Stimulated activated CD4-positive, alpha-beta T cell treated with anti-CD3 and anti-CD28 coated beads, Interleukin-4, amount 100 ng/mL, for 24 hours (primary cell): ENCODE results near the gene ATP6V0A4.
"Not testable (repeated sequence)": the region's sequence is repeated elsewhere in the genome, so short reads cannot be mapped to it uniquely, and the experiment has no call there.

Experiments used
- DNase-seq: peaks from one replicate; pipeline ENCODE4 v3.0.0-alpha.2; 2020

ATP6V0A4 gene

GRCh38 chr7:138797715-138798320, at the start of gene ATP6V0A4, which contains the start of gene TMEM213:
TSS of gene ATP6V0A4 (minus strand) at chr7:138798196. CDS start at chr7:138771247, 26,949 bp downstream.
TSS of gene TMEM213 (plus strand) at chr7:138797994. CDS start at chr7:138798105, 111 bp downstream.
- DNase-seq: no peak

- DNase-seq: no peak
Observed at GRCh38 chr7:138845711-138846110, 47.7 kb upstream of the ATP6V0A4 start.

DNA sequence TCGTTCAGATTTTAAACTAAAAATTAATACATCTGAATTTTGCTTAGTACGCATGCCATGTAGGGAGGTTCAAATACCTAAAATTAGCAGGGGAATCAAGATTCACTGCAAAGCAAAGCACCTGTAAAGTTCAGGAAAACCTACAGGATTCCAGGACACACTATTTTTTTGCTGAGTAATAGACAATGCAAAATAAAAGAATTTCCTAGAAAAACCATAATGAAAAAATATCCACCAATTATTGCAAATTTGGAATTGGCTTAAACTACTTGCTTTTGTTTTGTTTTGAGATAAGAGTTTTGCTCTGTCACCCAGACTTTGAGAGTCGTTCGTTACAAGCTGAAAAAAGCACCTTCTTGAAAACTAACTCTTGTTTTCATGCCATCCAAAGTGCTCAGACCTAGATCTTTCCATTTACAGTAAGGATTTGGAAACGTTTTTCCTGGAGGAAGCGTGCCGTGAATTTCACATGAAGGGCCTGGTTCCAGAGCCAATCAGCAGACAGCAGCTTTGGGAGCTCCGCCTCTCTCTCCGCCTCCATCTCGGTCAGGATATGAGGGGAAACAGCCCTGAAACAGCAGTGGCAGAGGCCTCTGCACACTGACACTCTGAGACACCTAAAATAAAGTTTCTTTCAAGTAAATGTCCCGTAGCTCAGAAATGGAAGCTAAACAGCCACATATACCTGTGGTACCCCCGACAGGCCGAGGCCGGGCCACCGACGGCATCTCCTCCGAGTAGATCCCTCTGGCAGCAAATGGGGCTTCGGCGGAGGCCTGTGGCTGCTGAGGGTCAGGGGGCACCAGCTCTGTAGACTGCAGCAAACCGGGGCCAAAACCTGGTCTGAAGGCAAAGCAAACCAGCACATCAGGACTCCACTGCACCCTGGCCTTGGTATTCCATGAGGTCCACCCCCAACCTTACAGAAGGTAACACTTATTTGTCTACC, 45.9 kb upstream of the ATP6V0A4 start:
- DNase-seq: no peak

GRCh38 chr7:138842111-138842510, 44.1 kb upstream of the ATP6V0A4 start:
- no peak for DNase-seq

DNA sequence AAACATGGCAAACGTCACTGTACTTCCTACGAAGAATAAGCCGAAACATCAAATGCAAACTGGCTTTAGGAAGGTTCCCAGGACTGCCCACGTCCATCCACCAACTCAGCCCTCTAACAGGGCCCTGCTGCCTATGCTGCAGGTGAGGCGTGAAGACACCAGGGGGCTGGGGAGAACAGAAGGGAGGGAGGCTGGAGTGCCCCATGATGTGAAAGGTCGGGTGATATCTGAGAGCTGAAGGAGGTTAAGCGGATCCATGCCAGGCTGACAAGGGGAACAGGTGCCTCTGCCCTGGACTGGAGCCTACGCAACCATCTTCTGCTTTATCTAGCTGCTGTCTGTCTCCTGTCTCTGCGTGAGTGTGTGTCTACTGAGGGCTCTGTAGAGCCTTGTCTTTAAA, 40.2 kb upstream of the ATP6V0A4 start:
- DNase-seq: no peak

GRCh38 chr7:138837627-138838026, 39.6 kb upstream of the ATP6V0A4 start:
- DNase-seq: no peak

DNA sequence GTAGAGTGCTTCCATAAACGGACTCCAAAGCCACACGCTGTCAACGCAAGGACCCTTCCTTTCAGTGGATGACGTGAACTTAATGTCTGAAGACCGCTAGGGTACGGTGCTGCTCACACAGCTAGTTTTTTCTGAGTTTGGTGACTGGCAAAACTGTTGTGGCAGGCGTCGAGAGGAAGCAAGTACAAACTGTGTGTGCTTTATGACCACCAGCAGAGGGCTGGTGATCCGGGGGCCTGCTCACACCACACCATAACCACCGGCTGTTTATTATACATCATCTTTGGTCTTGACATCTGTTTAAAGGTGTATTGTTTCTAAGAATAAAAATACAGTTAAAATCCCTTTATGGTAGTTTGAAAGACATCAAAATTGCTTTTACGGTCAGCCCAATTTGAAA, 37.1 kb upstream of the ATP6V0A4 start:
- no peak for DNase-seq

GRCh38 chr7:138834583-138834982, 36.6 kb upstream of the ATP6V0A4 start:
- peak; percentile 13 for DNase-seq

DNA sequence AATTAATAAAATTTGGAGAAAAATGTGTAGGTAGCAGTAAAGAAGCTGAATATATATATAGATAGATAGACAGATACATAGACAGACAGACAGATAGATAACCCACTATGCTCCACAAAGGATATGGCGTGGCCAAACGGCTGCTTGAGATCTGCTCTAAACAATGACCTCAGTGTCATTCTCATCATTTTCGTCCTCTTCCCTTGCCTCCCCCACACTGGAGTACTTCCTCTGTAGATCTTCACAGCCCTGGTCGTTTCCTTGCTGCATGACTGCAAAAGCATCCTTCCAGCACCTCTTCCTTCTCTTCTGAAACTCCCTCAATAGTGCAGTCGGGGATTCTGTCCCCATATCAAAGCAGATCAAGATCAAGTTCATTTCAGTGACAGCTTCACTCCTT, 35.6 kb upstream of the ATP6V0A4 start:
- no peak for DNase-seq

DNA sequence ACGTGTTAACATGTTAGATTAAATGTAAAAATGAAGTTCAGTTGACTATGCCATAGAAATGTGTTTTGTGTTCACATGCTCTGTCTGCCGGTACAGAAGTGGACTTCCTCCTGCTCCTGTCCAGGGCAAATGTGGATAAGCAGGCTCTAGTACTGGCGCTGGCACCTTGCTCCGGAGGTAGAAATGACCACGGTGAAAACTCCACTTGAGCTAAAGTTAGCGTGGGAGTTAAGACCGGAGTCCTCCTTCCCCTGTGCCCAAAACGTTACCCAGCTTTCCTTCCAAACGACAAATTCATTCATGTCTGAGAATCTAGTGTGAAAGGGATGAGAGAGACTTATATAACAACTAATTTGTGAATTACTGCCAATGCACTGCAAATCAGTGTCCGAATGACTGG, 35.0 kb upstream of the ATP6V0A4 start:
- no peak for DNase-seq

DNA sequence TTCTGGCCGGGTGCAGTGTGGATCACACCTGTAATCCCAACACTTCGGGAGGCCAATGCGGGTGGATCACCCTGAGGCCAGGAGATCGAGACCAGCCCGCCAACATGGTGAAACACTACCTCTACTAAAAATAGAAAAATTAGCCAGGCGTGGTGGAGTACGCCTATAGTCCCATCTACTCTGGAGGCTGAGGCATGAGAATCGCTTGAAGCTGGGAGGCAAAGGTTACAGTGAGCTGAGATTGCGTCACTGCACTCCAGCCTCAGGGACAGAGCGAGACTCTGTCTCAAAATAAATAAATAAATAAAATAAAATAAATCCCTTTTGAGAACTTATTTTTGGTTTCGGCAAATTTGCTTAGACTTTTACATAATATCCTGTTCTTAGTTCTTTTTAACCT, 31.3 kb upstream of the ATP6V0A4 start:
- no peak for DNase-seq

DNA sequence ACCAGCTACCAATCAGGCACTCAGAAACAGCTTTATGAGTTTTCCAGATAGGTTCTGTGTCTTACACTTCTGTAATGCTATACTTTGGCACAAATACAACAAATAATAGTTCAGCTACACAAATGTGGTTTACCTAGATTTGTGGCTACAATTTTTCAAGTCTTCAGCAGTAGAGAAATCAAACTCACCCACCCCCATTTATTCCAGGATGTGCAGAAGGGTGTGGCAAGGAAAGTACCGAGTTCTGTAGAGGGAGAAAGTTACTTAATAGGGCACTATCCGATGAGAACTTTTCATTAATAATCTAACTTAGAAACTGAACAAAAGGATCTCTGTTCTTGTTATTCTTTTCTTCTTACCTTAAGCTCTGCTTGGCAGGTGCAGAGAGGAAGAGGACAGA, 30.3 kb upstream of the ATP6V0A4 start:
- no peak for DNase-seq

GRCh38 chr7:138825049-138825721, 27.2 kb upstream of the ATP6V0A4 start:
- DNase-seq: no peak

DNA sequence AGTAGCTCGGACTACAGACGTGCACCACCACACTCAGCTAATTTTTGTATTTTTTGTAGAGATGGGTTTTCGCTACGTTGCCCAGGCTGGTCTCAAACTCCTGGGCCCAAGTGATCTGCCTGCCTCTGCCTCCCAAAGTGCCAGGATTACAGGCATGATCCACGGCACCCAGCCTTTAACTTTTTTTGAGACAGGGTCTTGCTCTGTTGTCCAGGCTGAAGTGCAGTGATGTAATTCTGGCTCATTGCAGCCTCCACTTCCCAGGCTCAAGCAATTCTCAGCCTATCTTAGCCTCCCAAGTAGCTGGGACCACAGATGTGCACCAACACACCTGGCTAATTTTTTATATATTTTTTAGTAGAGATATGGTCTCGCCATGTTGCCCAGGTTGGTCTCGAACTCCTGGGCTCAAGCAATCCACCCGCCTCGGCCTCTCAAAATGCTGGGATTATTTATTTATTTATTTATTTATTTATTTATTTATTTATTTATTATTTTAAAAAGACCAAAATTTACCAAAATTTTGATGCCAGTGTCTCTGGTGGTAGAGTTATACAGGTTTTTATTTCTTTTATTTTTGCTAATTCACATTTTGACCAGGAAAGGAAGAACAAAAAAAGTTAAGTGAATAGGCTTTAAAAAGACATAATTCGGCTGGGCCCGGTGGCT, 25.0 kb upstream of the ATP6V0A4 start:
- DNase-seq: no peak

DNA sequence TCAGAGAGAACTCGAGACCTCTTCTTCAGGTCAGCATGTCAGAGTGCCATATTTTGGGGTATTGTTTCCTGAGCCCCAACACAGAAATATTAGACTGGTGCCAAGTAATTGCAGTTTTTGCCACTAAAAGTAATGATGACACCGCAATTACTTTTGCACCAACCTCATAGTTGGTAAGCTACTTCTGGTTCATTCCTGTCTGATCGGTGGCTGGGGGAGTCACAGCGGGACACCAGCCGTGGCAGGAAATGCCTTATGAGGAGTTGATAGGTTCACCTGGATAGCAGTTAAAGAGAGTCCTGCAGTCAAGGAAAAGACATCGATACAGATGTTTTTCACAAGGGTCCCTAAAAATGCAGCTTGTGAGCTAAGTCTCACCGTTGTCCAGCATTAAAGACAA, 23.9 kb upstream of the ATP6V0A4 start:
- DNase-seq: no peak

GRCh38 chr7:138819625-138820024, 21.6 kb upstream of the ATP6V0A4 start:
- no peak for DNase-seq

GRCh38 chr7:138816650-138817049, 18.7 kb upstream of the ATP6V0A4 start:
- no peak for DNase-seq

GRCh38 chr7:138814816-138815332, 16.9 kb upstream of the ATP6V0A4 start:
- no peak for DNase-seq

DNA sequence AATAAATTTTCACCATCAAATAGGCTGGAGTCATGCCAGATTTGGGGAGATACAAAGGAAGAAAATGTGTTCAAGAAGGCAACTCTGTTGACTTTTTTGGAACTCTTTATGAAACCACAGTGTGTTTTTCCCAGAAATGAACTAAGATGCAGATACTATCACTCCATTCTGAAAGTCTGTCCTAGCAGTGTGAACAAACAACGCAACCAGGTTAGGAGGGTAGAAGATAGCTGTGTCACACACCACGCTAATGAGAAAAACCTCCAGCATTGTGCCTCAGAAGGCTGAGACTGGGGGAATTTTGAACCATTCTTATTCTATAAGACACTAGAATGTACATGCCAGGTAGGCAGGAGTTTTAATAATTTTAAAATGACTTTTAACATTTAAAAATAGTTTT, 15.9 kb upstream of the ATP6V0A4 start:
- DNase-seq: no peak

DNA sequence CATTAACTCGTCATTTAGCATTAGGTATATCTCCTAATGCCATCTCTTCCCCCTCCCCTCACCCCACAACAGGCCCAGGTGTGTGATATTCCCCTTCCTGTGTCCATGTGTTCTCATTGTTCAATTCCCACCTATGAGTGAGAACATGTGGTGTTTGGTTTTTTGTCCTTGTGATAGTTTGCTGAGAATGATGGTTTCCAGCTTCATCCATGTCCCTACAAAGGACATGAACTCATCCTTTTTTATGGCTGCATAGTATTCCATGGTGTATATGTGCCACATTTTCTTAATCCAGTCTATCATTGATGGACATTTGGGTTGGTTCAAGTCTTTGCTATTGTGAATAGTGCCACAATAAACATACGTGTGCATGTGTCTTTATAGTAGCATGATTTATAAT, 13.3 kb upstream of the ATP6V0A4 start:
- not testable (repeated sequence) for DNase-seq

- DNase-seq: no peak
Observed at GRCh38 chr7:138809346-138809745, 11.3 kb upstream of the ATP6V0A4 start.

DNA sequence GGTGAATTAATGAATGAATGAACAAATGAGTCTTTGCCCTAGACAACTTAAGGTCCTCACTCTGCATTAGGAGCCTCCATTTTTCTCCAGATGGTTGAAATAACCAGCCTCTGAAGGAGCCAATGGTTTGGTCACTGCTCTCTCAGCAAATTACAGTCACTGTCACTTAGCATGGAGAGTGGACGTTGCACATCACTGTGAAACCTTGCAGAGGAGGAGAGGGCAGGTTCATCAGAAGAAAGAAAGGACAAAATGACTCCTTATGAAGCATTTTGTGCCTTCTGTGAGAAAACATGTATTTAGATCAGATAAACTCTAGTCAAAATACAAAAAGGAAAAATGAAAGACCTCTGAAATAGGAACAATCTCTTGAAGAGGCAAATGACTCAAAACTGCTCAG, 6.6 kb upstream of the ATP6V0A4 start:
- DNase-seq: no peak

DNA sequence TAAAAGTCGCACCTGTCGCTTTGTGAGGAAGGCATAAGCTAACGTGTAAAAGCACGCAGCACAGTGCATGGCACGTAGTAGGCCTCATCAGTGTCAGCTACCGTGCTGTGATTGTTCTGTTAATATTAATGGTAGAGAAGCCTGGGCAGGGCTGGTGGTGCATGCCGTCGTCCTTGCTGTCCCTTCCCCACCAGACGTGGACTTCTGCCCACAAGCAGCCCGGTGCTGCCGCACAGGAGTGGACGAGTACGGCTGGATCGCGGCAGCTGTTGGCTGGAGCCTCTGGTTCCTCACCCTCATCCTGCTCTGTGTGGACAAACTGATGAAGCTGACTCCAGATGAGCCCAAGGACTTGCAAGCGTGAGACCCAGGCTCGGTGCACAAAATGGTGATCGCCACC, 4.7 kb upstream of the ATP6V0A4 start:
- no peak for DNase-seq
